PFSK-1 (cell line): ENCODE data around the gene TECTA.

ENCODE experiments used
- FOXP2 ChIP-seq: optimal IDR thresholded peaks from 2 replicates; pipeline ENCODE3; 2011; ENCODE audit warnings: borderline replicate concordance, control low read depth, inconsistent platforms; ENCODE audit not compliant: insufficient read depth; ENCODE audit errors: extremely low read length, extremely low read depth
- POLR2AphosphoS5 ChIP-seq: IDR thresholded peaks from 2 replicates; pipeline ENCODE4 v1.6.1; 2012; ENCODE audit warnings: low read depth, mild to moderate bottlenecking, control low read depth, low read length, moderate library complexity
- REST ChIP-seq, 2 experiments: IDR thresholded peaks; 2 replicates each; pipeline versions ENCODE4 v1.6.1 to v1.8.0; 2011 to 2012; ENCODE audit warnings: low read depth in 2 of 2, low read length in 2 of 2, control low read depth in 1 of 2, inconsistent platforms in 1 of 2, mild to moderate bottlenecking in 1 of 2, moderate library complexity in 1 of 2; ENCODE audit not compliant: insufficient read depth in 1 of 2
- SIN3A ChIP-seq: IDR thresholded peaks from 2 replicates; pipeline ENCODE4 v1.6.1; 2012; ENCODE audit warnings: mild to moderate bottlenecking, low read length, moderate library complexity, borderline replicate concordance; ENCODE audit not compliant: insufficient read depth
- TAF1 ChIP-seq: IDR thresholded peaks from 2 replicates; pipeline ENCODE4 v1.6.1; 2012; ENCODE audit warnings: low read length, control low read depth, borderline replicate concordance; ENCODE audit not compliant: insufficient read depth

TECTA gene

GRCh38 chr11:121235057-121235456 lies 134.0 kb downstream of the TECTA start:
- TF ChIP-seq REST (IDR thresholded peaks at IDR 0.05; ENCODE audit: insufficient read depth in 1 of 2, low read depth in 2 of 2, low read length in 2 of 2) (no peak), TAF1 (no peak), POLR2AphosphoS5 (no peak), SIN3A (no peak), FOXP2 (no peak)

DNA sequence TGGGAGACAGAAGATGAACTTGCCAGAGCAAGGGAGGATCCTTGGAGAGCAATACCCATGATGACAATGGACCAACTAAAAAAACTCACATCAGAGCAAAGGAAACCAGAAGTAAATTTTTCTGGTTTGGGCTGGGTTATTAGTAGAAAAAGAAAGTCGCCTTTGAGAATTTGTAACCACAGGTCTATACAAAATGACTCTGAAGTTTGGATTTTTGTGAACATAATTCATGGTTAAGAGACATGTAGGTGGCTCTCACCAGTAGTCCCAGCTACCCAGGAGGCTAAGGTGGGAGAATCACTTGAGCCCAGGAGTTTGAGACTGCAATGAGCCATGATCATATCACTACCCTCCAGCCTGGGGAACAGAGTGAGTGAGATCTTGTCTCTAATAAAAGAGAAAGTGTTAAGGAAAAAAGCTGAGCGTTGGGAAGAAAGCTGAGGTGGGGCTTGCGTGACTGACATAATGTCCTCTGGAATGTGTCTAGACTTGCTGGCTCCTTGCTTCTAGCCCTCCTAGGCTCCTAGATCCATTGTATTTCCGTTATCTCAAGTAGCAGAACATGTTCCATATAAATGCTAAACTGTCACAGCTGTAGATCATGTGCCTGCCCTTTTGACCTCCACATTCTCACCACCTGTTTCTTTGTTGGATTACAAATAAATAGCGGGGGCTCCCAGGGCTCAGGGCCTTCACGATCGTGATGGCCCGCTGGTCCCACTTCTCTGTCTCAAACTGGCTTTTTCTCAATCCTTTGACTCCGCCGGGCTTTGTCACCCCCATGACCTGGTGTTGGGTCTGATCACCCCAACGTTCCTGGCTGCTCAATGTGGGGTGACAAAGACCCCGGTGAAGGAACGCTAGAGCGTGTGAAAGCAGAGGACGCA lies 135.3 kb downstream of the TECTA start:
- TF ChIP-seq SIN3A (no peak), TAF1 (no peak), FOXP2 (no peak), REST (IDR thresholded peaks at IDR 0.05; ENCODE audit: insufficient read depth in 1 of 2, low read depth in 2 of 2, low read length in 2 of 2) (no peak), POLR2AphosphoS5 (no peak)

DNA sequence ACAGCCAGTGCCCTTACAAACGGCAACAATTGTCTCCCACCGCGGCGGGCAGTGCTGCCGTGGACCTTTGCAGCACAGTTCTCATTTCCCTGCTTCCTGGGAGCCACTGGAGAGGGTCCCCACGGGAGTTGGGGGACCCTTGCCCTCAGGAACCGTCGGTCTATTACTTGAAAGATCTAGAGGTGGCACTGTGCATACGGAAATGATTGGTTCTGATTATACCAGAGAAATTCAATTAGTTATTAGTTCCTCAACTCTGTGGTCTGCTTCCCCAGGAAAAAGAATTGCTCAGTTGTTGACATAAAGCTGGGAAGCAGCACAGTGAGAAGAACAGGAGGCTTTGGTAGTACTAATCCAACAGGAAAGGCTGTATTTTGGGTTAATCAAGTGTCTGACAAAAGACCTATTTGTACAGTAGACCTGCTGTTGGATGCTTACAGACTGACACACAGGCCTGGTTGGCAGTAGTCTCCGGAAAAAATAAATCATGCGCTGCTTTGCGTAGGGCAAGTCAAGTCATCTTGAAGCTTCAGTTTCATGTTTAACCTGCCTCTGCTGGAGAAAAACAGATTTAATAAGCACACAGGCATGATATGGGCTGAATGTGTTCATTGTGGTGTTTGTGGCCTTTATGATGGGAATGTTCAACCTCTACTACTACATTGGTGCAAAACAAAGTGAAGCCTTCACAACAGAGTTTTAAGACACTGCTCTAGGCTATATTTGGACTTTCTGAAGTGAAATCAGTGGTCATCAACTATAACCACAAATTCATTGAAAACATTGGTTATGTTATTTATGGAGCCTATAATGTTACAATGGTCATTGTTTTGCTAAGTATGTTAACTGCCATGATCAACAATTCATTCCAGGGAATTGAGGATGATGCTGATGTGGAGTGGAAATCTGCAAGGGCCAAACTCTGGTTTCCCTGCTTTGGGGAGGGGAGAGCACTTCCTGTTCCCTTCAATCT lies 136.9 kb downstream of the TECTA start:
- no peak for TF ChIP-seq FOXP2
- TF ChIP-seq REST (IDR thresholded peaks at IDR 0.05; ENCODE audit: insufficient read depth in 1 of 2, low read depth in 2 of 2, low read length in 2 of 2), result no peak
- 0 out of 2 replicates have a peak, but pooled peaks have one; percentile 14 for TF ChIP-seq POLR2AphosphoS5
- no peak for TF ChIP-seq TAF1

DNA sequence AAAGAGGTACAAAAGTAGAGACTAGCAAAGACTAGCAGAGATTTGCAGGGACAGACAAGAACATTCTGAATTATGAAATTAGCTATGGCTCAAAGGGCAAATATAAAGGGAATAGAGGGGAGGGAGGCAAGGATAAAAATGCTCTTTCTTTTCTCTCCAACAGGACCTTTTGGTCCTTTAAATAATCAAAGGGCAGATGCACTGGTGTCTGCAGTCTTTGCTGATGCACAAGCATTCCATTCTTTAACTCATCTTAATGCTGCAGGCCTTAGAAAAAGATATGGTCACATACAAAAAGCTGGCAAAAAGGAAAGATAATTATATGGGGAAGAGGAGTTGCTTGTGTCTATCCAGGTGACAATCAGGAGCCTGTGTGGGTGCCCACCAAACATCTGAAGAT lies 137.9 kb downstream of the TECTA start:
- TF ChIP-seq REST (IDR thresholded peaks at IDR 0.05; ENCODE audit: insufficient read depth in 1 of 2, low read depth in 2 of 2, low read length in 2 of 2) (no peak), SIN3A (no peak), FOXP2 (no peak), TAF1 (no peak), POLR2AphosphoS5 (no peak)
